Osteocyte (in vitro differentiated cells): Measurements from ENCODE around the gene TP53TG3B. TPM values are rescaled to one million over a fixed set of nuclear protein-coding genes. Genes with fewer than 3 reads are reported as not detected.
"Not testable (repeated sequence)": the region's sequence is repeated elsewhere in the genome, so short reads cannot be mapped to it uniquely, and the experiment has no call there.

Experiments used
- DNase-seq: peaks from one replicate; pipeline ENCODE4 v3.0.0; 2021; ENCODE audit warnings: mixed read lengths; ENCODE audit not compliant: unreplicated experiment; ENCODE audit errors: extremely low spot score
- H3K27ac Mint-ChIP-seq: one replicate; pipeline ENCODE4 v1.8.0; 2021; ENCODE audit warnings: mild to moderate bottlenecking, mixed read lengths; ENCODE audit not compliant: unreplicated experiment
- H3K27me3 Mint-ChIP-seq: one replicate; pipeline ENCODE4 v1.8.0; 2021; ENCODE audit warnings: mixed read lengths; ENCODE audit not compliant: unreplicated experiment
- H3K36me3 Mint-ChIP-seq: one replicate; pipeline ENCODE4 v1.8.0; 2021; ENCODE audit warnings: mixed read lengths; ENCODE audit not compliant: unreplicated experiment
- H3K4me1 Mint-ChIP-seq: one replicate; pipeline ENCODE4 v1.8.0; 2021; ENCODE audit warnings: mixed read lengths; ENCODE audit not compliant: unreplicated experiment
- H3K4me3 Mint-ChIP-seq: one replicate; pipeline ENCODE4 v1.8.0; 2021; ENCODE audit warnings: mild to moderate bottlenecking, moderate library complexity, mixed read lengths; ENCODE audit not compliant: unreplicated experiment
- H3K9me3 Mint-ChIP-seq: one replicate; pipeline ENCODE4 v1.8.0; 2021; ENCODE audit warnings: mixed read lengths; ENCODE audit not compliant: unreplicated experiment
- long read RNA-seq: library from polyadenylated mRNA; unstranded; transcript quantifications from one replicate; pipeline ENCODE4 v2.0.0, GENCODE V29; 2021
- total RNA-seq: library from RNA; stranded (reverse); gene quantifications from 2 replicates; pipeline ENCODE4 v1.2.1, GENCODE V29; 2021

TP53TG3B gene, protein sequence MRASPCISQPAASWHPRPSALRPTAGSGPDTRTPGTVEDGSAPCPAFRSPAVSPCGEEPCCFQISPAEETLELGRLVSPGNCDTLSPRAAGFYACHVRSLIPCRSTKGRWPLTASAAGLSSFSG
- total RNA-seq, result not detected in 2 replicates
- long read RNA-seq, result 0 reads

DNA sequence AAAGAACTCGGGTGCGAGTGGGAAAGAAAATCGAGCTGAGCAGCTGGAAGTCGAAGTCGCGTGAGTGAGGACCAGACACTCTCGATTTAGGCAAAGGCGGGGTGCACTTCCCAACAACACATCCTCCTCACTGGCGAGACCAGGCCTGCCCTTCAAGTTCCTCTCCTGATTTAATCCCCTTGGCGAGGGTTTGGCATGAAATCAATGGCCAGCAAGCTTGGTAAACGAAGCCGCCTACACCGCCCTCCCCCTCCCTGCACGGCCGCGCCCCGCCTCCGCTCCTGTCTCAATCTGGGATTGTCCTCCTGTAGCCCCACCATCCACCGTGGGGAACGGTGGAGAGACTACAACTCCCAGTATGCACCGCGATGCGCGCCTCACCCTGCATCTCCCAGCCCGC, at the start of gene TP53TG3B:
TSS of gene TP53TG3B (plus strand) at position 301 of the 400 bp plus-strand sequence. CDS start at position 369, 68 bp downstream.
- not testable (repeated sequence) for H3K9me3 Mint-ChIP-seq, DNase-seq, H3K27me3 Mint-ChIP-seq, H3K4me1 Mint-ChIP-seq, H3K4me3 Mint-ChIP-seq, H3K27ac Mint-ChIP-seq, H3K36me3 Mint-ChIP-seq

DNA sequence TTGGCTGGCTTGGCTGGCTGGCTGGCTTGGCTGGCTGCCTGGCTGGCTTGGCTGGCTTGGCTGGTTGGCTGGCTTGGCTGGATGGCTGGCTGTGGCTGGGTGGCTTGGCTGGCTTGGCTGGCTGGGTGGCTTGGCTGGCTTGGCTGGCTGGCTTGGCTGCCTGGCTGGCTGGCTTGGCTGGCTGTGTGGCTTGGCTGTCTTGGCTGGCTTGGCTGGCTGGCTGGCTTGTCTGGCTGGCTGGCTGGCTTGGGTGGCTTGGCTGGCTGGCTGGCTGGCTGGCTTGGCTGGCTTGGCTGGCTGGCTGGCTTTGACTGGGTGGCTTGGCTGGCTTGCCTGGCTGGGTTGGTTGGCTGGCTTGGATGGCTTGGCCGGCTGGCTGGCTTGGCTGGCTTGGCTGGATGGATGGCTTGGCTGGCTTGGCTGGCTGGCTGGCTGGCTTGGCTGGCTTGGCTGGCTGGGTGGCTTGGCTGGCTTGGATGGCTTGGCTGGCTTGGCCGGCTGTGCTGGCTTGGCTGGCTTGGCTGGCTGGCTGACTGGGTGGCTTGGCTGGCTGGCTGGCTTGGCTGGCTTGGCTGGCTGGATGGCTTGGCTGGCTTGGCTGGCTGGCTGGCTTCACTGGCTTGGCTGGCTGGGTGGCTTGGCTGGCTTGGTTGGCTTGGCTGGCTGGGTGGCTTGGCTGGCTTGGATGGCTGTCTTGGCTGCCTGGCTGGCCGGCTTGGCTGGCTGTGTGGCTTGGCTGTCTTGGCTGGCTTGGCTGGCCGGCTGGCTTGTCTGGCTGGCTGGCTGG, 24.2 kb upstream of the TP53TG3B start:
- H3K27me3 Mint-ChIP-seq, H3K9me3 Mint-ChIP-seq, H3K27ac Mint-ChIP-seq, H3K36me3 Mint-ChIP-seq, H3K4me3 Mint-ChIP-seq, H3K4me1 Mint-ChIP-seq, DNase-seq: not testable (repeated sequence)

DNA sequence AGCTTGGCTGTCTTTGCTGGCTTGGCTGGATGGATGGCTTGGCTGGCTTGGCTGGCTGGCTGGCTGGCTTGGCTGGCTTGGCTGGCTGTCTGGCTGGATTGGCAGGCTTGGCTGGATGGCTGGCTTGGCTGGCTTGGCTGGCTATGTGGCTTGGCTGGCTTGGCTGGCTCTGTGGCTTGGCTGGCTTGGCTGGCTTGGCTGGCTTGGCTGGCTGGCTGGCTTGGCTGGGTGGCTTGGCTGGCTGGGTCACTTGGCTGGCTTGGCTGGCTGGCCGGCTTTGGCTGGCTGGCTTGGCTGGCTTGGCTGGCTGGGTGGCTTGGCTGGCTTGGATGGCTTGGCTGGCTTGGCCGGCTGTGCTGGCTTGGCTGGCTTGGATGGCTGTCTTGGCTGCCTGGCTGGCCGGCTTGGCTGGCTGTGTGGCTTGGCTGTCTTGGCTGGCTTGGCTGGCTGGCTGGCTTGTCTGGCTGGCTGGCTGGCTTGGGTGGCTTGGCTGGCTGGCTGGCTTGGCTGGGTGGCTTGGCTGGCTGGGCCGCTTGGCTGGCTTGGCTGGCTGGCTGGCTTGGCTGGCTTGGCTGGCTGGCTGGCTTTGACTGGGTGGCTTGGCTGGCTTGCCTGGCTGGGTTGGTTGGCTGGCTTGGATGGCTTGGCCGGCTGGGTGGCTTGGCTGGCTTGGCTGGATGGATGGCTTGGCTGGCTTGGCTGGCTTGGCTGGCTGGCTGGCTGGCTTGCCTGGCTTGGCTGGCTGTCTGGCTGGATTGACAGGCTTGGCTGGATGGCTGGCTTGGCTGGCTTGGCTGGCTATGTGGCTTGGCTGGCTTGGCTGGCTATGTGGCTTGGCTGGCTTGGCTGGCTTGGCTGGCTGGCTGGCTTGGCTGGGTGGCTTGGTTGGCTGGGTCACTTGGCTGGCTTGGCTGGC, 22.8 kb upstream of the TP53TG3B start:
- not testable (repeated sequence) for H3K36me3 Mint-ChIP-seq, H3K27ac Mint-ChIP-seq, DNase-seq, H3K4me1 Mint-ChIP-seq, H3K4me3 Mint-ChIP-seq, H3K9me3 Mint-ChIP-seq, H3K27me3 Mint-ChIP-seq

DNA sequence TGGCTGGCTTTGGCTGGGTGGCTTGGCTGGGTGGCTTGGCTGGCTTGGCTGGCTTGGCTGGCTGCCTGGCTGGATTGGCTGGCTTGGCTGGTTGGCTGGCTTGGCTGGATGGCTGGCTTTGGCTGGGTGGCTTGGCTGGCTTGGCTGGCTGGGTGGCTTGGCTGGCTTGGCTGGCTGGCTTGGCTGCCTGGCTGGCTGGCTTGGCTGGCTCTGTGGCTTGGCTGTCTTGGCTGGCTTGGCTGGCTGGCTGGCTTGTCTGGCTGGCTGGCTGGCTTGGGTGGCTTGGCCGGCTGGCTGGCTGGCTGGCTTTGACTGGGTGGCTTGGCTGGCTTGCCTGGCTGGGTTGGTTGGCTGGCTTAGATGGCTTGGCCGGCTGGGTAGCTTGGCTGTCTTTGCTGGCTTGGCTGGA, 22.1 kb upstream of the TP53TG3B start:
- H3K9me3 Mint-ChIP-seq, H3K27ac Mint-ChIP-seq, H3K4me3 Mint-ChIP-seq, H3K36me3 Mint-ChIP-seq, H3K4me1 Mint-ChIP-seq, DNase-seq, H3K27me3 Mint-ChIP-seq: not testable (repeated sequence)

DNA sequence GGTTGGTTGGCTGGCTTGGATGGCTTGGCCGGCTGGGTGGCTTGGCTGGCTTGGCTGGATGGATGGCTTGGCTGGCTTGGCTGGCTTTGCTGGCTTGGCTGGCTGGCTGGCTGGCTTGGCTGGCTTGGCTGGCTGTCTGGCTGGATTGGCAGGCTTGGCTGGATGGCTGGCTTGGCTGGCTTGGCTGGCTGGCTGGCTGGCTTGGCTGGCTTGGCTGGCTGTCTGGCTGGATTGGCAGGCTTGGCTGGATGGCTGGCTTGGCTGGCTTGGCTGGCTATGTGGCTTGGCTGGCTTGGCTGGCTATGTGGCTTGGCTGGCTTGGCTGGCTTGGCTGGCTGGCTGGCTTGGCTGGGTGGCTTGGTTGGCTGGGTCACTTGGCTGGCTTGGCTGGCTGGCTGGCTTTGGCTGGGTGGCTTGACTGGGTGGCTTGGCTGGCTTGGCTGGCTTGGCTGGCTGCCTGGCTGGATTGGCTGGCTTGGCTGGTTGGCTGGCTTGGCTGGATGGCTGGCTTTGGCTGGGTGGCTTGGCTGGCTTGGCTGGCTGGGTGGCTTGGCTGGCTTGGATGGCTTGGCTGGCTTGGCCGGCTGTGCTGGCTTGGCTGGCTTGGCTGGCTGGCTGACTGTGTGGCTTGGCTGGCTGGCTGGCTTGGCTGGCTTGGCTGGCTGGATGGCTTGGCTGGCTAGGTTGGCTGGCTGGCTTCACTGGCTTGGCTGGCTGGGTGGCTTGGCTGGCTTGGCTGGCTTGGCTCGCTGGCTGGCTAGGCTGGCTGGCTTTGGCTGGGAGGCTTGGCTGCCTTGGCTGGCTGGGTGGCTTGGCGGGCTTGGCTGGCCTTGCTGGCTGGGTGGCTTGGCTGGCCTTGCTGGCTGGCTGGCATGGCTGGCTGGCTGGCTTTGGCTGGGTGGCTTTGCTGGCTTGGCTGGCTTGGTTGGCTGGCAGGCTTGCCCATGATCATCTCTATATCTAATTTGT, 21.3 kb upstream of the TP53TG3B start:
- H3K4me1 Mint-ChIP-seq, H3K27me3 Mint-ChIP-seq, H3K27ac Mint-ChIP-seq, DNase-seq, H3K36me3 Mint-ChIP-seq, H3K4me3 Mint-ChIP-seq, H3K9me3 Mint-ChIP-seq: not testable (repeated sequence)

Other genes starting within 250 kb of the TP53TG3B start
- not detected in 2 replicates for gene TP53TG3C, start 166.6 kb upstream of the TP53TG3B start, total RNA-seq
- gene TP53TG3E, start 56.5 kb upstream of the TP53TG3B start, total RNA-seq, result not detected in 2 replicates
- not detected in 2 replicates for gene TP53TG3F, start 98.8 kb downstream of the TP53TG3B start, total RNA-seq